Fibroblast of mammary gland (primary cell): Measurements from ENCODE around the gene EGLN1.

Experiments
- DNase-seq: peaks from one replicate; pipeline ENCODE4 v3.0.0-alpha.2; 2010; ENCODE audit warnings: low read depth
- H3K4me3 ChIP-seq: 2 replicates; pipeline ENCODE4 v1.5.1; 2011; ENCODE audit warnings: low read depth, mild to moderate bottlenecking, low read length, moderate library complexity; ENCODE audit not compliant: control insufficient read depth
- TF ChIP-seq, protein P1 (sequence below): conservative IDR thresholded peaks from 2 replicates; pipeline ENCODE4 v1.5.1; 2011; ENCODE audit warnings: low read depth, low read length, inconsistent platforms; ENCODE audit not compliant: control insufficient read depth, insufficient read depth

The EGLN1 gene

DNA sequence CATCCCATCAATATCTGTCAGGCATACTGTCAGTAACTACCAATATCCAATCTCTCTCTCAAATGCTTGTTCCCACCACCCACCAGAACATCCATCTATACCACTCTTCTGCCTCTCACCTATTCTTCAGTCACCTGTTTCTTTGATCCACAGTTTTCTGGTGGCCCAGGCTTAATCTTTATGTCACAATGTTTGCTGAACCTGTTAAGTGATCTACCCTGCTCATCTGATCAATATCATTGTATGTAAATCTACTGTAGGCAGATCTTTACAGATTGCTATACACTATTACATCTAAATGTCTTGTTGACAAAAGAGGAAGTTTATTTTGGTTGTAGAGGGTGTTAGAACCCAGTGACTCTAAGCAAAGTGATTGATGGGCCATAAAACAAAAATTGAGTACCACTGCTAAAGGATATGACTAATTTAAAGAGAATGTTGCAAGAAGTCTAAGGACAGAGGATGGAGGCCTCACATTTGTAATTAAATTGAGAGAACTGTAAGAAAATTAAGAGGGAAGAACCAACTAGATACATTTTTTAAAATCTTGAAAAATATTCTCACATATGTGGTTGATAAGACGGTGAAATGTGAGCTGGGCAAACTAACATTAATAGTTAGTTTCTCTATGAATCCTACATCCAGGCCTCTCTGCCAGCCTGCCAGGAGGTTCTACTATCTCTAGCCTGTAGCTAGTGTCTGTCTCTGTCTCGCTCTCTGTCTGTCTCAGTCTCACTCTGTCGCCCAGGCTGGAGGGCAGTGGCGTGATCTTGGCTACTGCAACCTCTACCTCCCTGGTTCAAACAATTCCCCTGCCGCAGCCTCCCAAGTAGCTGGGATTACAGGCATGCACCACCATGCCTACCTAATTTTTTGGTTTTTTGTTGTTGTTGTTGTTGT lies 34.1 kb downstream of the EGLN1 start:
- DNase-seq: peak; percentile 53
- TF ChIP-seq, protein P1, sequence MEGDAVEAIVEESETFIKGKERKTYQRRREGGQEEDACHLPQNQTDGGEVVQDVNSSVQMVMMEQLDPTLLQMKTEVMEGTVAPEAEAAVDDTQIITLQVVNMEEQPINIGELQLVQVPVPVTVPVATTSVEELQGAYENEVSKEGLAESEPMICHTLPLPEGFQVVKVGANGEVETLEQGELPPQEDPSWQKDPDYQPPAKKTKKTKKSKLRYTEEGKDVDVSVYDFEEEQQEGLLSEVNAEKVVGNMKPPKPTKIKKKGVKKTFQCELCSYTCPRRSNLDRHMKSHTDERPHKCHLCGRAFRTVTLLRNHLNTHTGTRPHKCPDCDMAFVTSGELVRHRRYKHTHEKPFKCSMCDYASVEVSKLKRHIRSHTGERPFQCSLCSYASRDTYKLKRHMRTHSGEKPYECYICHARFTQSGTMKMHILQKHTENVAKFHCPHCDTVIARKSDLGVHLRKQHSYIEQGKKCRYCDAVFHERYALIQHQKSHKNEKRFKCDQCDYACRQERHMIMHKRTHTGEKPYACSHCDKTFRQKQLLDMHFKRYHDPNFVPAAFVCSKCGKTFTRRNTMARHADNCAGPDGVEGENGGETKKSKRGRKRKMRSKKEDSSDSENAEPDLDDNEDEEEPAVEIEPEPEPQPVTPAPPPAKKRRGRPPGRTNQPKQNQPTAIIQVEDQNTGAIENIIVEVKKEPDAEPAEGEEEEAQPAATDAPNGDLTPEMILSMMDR: no peak
- no peak overlapping the region for H3K4me3 ChIP-seq

DNA sequence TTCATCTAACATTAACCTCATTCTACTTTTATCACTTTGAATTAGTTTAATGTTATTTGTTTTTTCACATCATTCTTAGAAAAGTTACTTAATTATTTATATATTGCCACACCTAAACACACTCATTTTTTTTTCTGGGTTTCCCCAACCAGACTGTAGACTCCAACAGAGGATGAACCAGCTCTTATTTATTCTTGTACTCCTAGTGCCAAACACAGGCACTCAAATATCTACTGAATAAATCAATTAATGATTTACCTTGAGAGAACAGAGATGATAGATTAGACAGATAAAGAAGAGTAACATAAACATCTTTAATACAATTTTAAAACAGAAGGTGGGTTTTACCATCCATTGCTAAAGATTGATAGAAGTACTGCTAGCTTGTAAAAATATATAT lies 35.6 kb downstream of the EGLN1 start:
- H3K4me3 ChIP-seq: no peak overlapping the region
- TF ChIP-seq, protein P1: no peak
- no peak for DNase-seq

DNA sequence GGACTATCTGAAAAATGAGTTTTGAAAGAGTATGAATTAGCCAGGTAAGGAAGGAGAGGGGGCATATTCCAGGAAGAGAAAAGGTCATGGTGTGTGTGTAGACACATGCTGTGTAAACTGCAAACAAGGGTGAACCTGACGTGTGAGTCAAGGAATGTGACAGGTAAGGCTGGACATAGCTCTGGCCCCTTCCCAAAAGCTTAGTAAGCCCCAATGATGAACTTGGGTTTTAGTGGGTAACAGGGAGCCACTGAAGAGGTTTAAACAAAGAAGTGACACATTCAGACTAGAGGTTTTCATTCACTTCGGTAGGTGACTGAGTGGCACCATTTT lies 36.7 kb downstream of the EGLN1 start:
- DNase-seq: no peak
- TF ChIP-seq, protein P1: no peak
- H3K4me3 ChIP-seq: no peak overlapping the region

DNA sequence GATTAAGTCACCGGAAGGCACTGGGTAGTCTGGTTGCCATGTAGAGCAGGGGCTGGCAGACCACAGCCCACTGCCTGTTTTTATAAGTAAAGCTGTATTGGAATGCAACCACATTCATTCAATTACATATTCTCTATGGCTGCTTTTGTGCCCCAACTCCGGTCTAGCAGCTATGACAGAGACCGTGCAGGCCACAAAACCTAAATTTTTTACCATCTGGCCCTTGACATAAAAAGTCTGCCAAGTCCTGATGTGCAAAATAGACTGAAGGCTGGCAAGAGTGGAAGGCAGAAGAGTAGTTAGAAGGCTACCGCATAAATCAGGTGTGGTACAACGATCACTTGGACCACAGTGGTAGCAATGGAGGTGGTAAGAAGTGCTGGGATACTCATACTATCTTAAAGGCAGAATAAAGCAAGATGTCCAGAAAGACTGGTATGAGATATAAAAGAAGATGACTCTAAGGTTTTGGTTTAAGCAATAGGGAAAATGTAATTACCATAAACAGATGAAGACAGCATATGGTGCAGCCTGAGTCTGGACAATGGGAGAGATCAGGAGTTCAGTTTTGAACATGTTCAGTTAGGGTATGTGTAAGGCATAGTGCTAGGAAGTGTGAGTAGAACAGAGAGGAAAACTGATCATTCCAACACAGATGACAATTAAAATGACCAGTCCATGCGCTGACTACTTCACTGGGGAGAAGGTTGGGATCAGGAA lies 37.2 kb downstream of the EGLN1 start:
- TF ChIP-seq, protein P1: no peak

DNA sequence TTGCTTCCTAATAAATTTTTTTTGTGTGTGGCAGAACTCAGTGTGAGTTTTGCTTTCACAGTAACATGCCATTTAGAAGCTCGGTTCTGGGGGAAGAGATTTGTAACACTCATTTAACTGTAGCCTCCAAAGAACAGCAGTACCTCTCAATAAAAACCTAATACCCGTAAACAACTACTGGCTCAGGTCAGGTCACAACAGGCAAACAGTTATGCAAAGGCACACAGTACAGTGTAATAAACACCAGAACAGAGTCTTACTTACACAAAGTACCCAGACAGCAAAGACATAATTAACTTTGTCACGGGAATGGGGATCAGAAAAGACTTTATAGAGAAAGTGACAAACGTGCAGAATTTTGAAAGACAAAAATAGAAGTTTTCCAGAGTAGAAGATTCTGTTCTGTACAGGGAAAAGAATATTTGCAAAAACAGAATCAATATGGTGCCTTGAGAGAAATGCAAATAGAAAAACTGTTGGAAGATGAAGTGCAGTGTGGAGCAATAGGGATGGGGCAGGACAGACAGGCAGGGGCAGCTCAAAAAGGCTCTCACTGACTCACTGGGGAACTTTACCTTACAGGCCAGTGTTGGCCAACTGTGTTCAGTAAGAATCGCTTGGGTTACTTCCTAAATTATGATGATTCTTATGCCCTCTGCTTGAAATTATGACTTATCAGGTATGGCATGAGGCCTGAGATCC lies 38.8 kb downstream of the EGLN1 start:
- H3K4me3 ChIP-seq: no peak overlapping the region
- DNase-seq: peak; percentile 58
- TF ChIP-seq, protein P1: no peak

More for the DNA sequence above, 37.2 kb downstream of the EGLN1 start:
- H3K4me3 ChIP-seq: no peak overlapping the region
- DNase-seq: no peak

DNA sequence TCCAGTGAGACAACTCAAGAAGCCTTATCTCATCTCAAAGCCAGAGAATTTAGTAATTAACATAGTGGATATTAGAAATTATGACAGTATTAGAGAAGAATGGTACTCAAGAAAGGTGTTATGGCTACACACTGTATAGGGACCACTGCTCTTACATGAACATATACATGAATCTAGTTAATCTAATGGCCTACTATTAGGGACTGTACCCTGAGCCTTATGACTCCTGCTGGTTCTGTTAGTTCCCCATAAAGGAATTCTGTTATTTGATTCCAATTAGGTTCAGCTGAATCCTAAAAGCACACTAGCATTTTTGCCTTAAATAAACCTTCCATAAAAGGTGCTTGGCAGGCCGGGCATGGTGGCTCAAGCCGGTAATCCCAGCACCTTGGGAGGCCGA lies 39.7 kb downstream of the EGLN1 start:
- TF ChIP-seq, protein P1: no peak
- no peak for DNase-seq
- no peak overlapping the region for H3K4me3 ChIP-seq
